Measurements from ENCODE around the gene ADAMTS2.

The ADAMTS2 gene

GRCh38 chr5:179264783-179265513 is 80.3 kb downstream of the ADAMTS2 start:
- H3K27me3 ChIP-seq (ENCODE audit: control insufficient read depth in 2 of 2, insufficient read depth in 2 of 2, low read length in 2 of 2), result no peaks in the 10 kb centered on the region
- no peak overlapping the region for H3K9ac ChIP-seq (ENCODE audit: low read depth in 1 of 2, low read length in 2 of 2)
- no peak overlapping the region for H3K4me3 ChIP-seq (ENCODE audit: low read length in 2 of 2)
- H3K27ac ChIP-seq (ENCODE audit: low read depth in 2 of 2, low read length in 2 of 2), result peak overlapping the region in 1 of 2 donors; percentile 43
- peaks cover 3 to 6% of the 10 kb centered on the region in 2 donors for H3K4me1 ChIP-seq (ENCODE audit: control insufficient read depth in 2 of 2, insufficient read depth in 2 of 2, low read length in 2 of 2)
- H3K36me3 ChIP-seq (ENCODE audit: control insufficient read depth in 2 of 2, insufficient read depth in 2 of 2, low read length in 2 of 2), result no peaks in the 10 kb centered on the region
- no peaks in the 10 kb centered on the region for H3K9me3 ChIP-seq (ENCODE audit: control insufficient read depth in 2 of 2, low read length in 2 of 2)

- peaks cover 3 to 6% of the 10 kb centered on the region in 2 donors for H3K4me1 ChIP-seq (ENCODE audit: control insufficient read depth in 2 of 2, insufficient read depth in 2 of 2, low read length in 2 of 2)
- H3K27me3 ChIP-seq (ENCODE audit: control insufficient read depth in 2 of 2, insufficient read depth in 2 of 2, low read length in 2 of 2), result no peaks in the 10 kb centered on the region
- no peak overlapping the region for H3K9ac ChIP-seq (ENCODE audit: low read depth in 1 of 2, low read length in 2 of 2)
- no peaks in the 10 kb centered on the region for H3K36me3 ChIP-seq (ENCODE audit: control insufficient read depth in 2 of 2, insufficient read depth in 2 of 2, low read length in 2 of 2)
- H3K9me3 ChIP-seq (ENCODE audit: control insufficient read depth in 2 of 2, low read length in 2 of 2), result no peaks in the 10 kb centered on the region
- H3K4me3 ChIP-seq (ENCODE audit: low read length in 2 of 2), result no peak overlapping the region
- no peak overlapping the region for H3K27ac ChIP-seq (ENCODE audit: low read depth in 2 of 2, low read length in 2 of 2)
Observed at GRCh38 chr5:179264053-179264782, 81.0 kb downstream of the ADAMTS2 start.

- Histone ChIP-seq H3K27ac (ENCODE audit: low read depth in 2 of 2, low read length in 2 of 2) (no peak overlapping the region), H3K9ac (ENCODE audit: low read depth in 1 of 2, low read length in 2 of 2) (no peak overlapping the region), H3K9me3 (ENCODE audit: control insufficient read depth in 2 of 2, low read length in 2 of 2) (no peaks in the 10 kb centered on the region), H3K4me3 (ENCODE audit: low read length in 2 of 2) (no peak overlapping the region), H3K36me3 (ENCODE audit: control insufficient read depth in 2 of 2, insufficient read depth in 2 of 2, low read length in 2 of 2) (no peaks in the 10 kb centered on the region), H3K27me3 (ENCODE audit: control insufficient read depth in 2 of 2, insufficient read depth in 2 of 2, low read length in 2 of 2) (no peaks in the 10 kb centered on the region), H3K4me1 (ENCODE audit: control insufficient read depth in 2 of 2, insufficient read depth in 2 of 2, low read length in 2 of 2) (peaks cover 3 to 6% of the 10 kb centered on the region in 2 donors)
Observed at GRCh38 chr5:179263391-179264052, 81.7 kb downstream of the ADAMTS2 start.

- Histone ChIP-seq H3K9me3 (ENCODE audit: control insufficient read depth in 2 of 2, low read length in 2 of 2) (no peaks in the 10 kb centered on the region), H3K36me3 (ENCODE audit: control insufficient read depth in 2 of 2, insufficient read depth in 2 of 2, low read length in 2 of 2) (no peaks in the 10 kb centered on the region), H3K27me3 (ENCODE audit: control insufficient read depth in 2 of 2, insufficient read depth in 2 of 2, low read length in 2 of 2) (no peaks in the 10 kb centered on the region), H3K9ac (ENCODE audit: low read depth in 1 of 2, low read length in 2 of 2) (no peak overlapping the region), H3K4me3 (ENCODE audit: low read length in 2 of 2) (no peak overlapping the region), H3K27ac (ENCODE audit: low read depth in 2 of 2, low read length in 2 of 2) (no peak overlapping the region), H3K4me1 (ENCODE audit: control insufficient read depth in 2 of 2, insufficient read depth in 2 of 2, low read length in 2 of 2) (peaks cover 3 to 6% of the 10 kb centered on the region in 2 donors)
Observed at GRCh38 chr5:179262126-179262920, 82.9 kb downstream of the ADAMTS2 start.

GRCh38 chr5:179261301-179262125 is 83.7 kb downstream of the ADAMTS2 start:
- peaks cover 3 to 6% of the 10 kb centered on the region in 2 donors for H3K4me1 ChIP-seq (ENCODE audit: control insufficient read depth in 2 of 2, insufficient read depth in 2 of 2, low read length in 2 of 2)
- no peak overlapping the region for H3K27ac ChIP-seq (ENCODE audit: low read depth in 2 of 2, low read length in 2 of 2)
- H3K9ac ChIP-seq (ENCODE audit: low read depth in 1 of 2, low read length in 2 of 2), result no peak overlapping the region
- H3K36me3 ChIP-seq (ENCODE audit: control insufficient read depth in 2 of 2, insufficient read depth in 2 of 2, low read length in 2 of 2), result no peaks in the 10 kb centered on the region
- no peaks in the 10 kb centered on the region for H3K9me3 ChIP-seq (ENCODE audit: control insufficient read depth in 2 of 2, low read length in 2 of 2)
- no peak overlapping the region for H3K4me3 ChIP-seq (ENCODE audit: low read length in 2 of 2)
- no peaks in the 10 kb centered on the region for H3K27me3 ChIP-seq (ENCODE audit: control insufficient read depth in 2 of 2, insufficient read depth in 2 of 2, low read length in 2 of 2)

- H3K4me1 ChIP-seq (ENCODE audit: control insufficient read depth in 2 of 2, insufficient read depth in 2 of 2, low read length in 2 of 2), result peaks cover 0 to 3% of the 10 kb centered on the region in 2 donors
- H3K9me3 ChIP-seq (ENCODE audit: control insufficient read depth in 2 of 2, low read length in 2 of 2), result no peaks in the 10 kb centered on the region
- H3K27me3 ChIP-seq (ENCODE audit: control insufficient read depth in 2 of 2, insufficient read depth in 2 of 2, low read length in 2 of 2), result no peaks in the 10 kb centered on the region
- no peak overlapping the region for H3K9ac ChIP-seq (ENCODE audit: low read depth in 1 of 2, low read length in 2 of 2)
- no peaks in the 10 kb centered on the region for H3K36me3 ChIP-seq (ENCODE audit: control insufficient read depth in 2 of 2, insufficient read depth in 2 of 2, low read length in 2 of 2)
- no peak overlapping the region for H3K4me3 ChIP-seq (ENCODE audit: low read length in 2 of 2)
- no peak overlapping the region for H3K27ac ChIP-seq (ENCODE audit: low read depth in 2 of 2, low read length in 2 of 2)
Observed at GRCh38 chr5:179260324-179261070, 84.8 kb downstream of the ADAMTS2 start.

GRCh38 chr5:179259731-179260323 is 85.4 kb downstream of the ADAMTS2 start:
- no peak overlapping the region for H3K27ac ChIP-seq (ENCODE audit: low read depth in 2 of 2, low read length in 2 of 2)
- no peaks in the 10 kb centered on the region for H3K4me1 ChIP-seq (ENCODE audit: control insufficient read depth in 2 of 2, insufficient read depth in 2 of 2, low read length in 2 of 2)
- no peak overlapping the region for H3K4me3 ChIP-seq (ENCODE audit: low read length in 2 of 2)
- no peaks in the 10 kb centered on the region for H3K36me3 ChIP-seq (ENCODE audit: control insufficient read depth in 2 of 2, insufficient read depth in 2 of 2, low read length in 2 of 2)
- H3K27me3 ChIP-seq (ENCODE audit: control insufficient read depth in 2 of 2, insufficient read depth in 2 of 2, low read length in 2 of 2), result no peaks in the 10 kb centered on the region
- H3K9me3 ChIP-seq (ENCODE audit: control insufficient read depth in 2 of 2, low read length in 2 of 2), result no peaks in the 10 kb centered on the region
- no peak overlapping the region for H3K9ac ChIP-seq (ENCODE audit: low read depth in 1 of 2, low read length in 2 of 2)

GRCh38 chr5:179258922-179259730 is 86.1 kb downstream of the ADAMTS2 start:
- no peaks in the 10 kb centered on the region for H3K9me3 ChIP-seq (ENCODE audit: control insufficient read depth in 2 of 2, low read length in 2 of 2)
- H3K27me3 ChIP-seq (ENCODE audit: control insufficient read depth in 2 of 2, insufficient read depth in 2 of 2, low read length in 2 of 2), result no peaks in the 10 kb centered on the region
- H3K27ac ChIP-seq (ENCODE audit: low read depth in 2 of 2, low read length in 2 of 2), result no peak overlapping the region
- no peak overlapping the region for H3K4me3 ChIP-seq (ENCODE audit: low read length in 2 of 2)
- H3K9ac ChIP-seq (ENCODE audit: low read depth in 1 of 2, low read length in 2 of 2), result no peak overlapping the region
- H3K4me1 ChIP-seq (ENCODE audit: control insufficient read depth in 2 of 2, insufficient read depth in 2 of 2, low read length in 2 of 2), result no peaks in the 10 kb centered on the region
- H3K36me3 ChIP-seq (ENCODE audit: control insufficient read depth in 2 of 2, insufficient read depth in 2 of 2, low read length in 2 of 2), result no peaks in the 10 kb centered on the region
